ENCODE results near the gene CLNK.

GRCh38 chr4:10590896-10591295 lies 93.7 kb downstream of the CLNK start:
- TF ChIP-seq POLR2A (IDR thresholded peaks at IDR 0.05; ENCODE audit: borderline replicate concordance, extremely low read depth, insufficient read depth, insufficient read length) (no peak), EZH2phosphoT487 (IDR thresholded peaks at IDR 0.05; ENCODE audit: borderline replicate concordance) (no peak)

Measured in HCT116 (cell line).